PFSK-1 (cell line): ENCODE results near the gene MRPS2.

ENCODE experiments used
- FOXP2 ChIP-seq: optimal IDR thresholded peaks from 2 replicates; pipeline ENCODE3; 2011; ENCODE audit warnings: borderline replicate concordance, control low read depth, inconsistent platforms; ENCODE audit not compliant: insufficient read depth; ENCODE audit errors: extremely low read length, extremely low read depth
- POLR2AphosphoS5 ChIP-seq: IDR thresholded peaks from 2 replicates; pipeline ENCODE4 v1.6.1; 2012; ENCODE audit warnings: low read depth, mild to moderate bottlenecking, control low read depth, low read length, moderate library complexity
- REST ChIP-seq, 2 experiments: IDR thresholded peaks; 2 replicates each; pipeline versions ENCODE4 v1.6.1 to v1.8.0; 2011 to 2012; ENCODE audit warnings: low read depth in 2 of 2, low read length in 2 of 2, control low read depth in 1 of 2, inconsistent platforms in 1 of 2, mild to moderate bottlenecking in 1 of 2, moderate library complexity in 1 of 2; ENCODE audit not compliant: insufficient read depth in 1 of 2
- SIN3A ChIP-seq: IDR thresholded peaks from 2 replicates; pipeline ENCODE4 v1.6.1; 2012; ENCODE audit warnings: mild to moderate bottlenecking, low read length, moderate library complexity, borderline replicate concordance; ENCODE audit not compliant: insufficient read depth
- TAF1 ChIP-seq: IDR thresholded peaks from 2 replicates; pipeline ENCODE4 v1.6.1; 2012; ENCODE audit warnings: low read length, control low read depth, borderline replicate concordance; ENCODE audit not compliant: insufficient read depth

MRPS2 gene

GRCh38 chr9:135488013-135488330, 12.5 kb upstream of the MRPS2 start:
- TF ChIP-seq FOXP2 (no peak), REST (IDR thresholded peaks at IDR 0.05; ENCODE audit: insufficient read depth in 1 of 2, low read depth in 2 of 2, low read length in 2 of 2) (no peak), POLR2AphosphoS5 (no peak), SIN3A (no peak), TAF1 (no peak)

- TF ChIP-seq POLR2AphosphoS5 (no peak), SIN3A (no peak), FOXP2 (no peak), TAF1 (no peak), REST (IDR thresholded peaks at IDR 0.05; ENCODE audit: insufficient read depth in 1 of 2, low read depth in 2 of 2, low read length in 2 of 2) (no peak)
Observed at GRCh38 chr9:135488527-135488926, 12.0 kb upstream of the MRPS2 start.

DNA sequence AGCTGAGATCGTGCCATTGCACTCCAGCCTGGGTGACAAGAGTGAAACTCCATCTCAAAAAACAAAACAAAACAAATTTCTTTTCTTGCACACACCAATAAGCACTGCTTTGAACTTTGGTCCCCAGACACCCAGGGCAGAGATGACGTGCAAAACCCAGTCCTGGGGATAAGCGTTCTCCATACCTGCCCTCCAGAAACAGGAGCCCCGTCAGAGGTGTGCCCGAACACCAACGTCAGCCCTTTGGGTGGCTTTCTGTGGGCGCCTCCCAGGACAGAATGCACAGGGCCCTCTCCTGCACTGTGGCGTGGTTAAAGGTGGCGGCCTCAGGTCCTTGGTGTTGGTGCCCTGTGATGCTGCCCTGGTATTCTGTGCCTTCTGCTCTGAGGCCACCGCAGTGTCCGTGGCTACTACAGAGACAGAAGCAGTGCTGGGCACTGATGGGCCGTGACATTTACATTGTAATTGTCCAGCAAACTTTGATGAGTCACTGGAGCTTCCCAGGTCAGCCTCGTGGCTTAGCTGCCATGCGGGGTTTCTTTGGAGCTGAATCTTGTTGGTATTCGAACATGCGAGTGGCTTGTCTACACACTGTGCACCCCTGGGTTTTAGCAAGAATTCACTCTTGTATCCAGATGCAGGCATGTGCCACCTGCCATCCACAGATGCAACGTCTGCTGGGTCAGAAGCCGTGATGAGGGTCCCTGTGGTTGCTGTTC, 11.1 kb upstream of the MRPS2 start:
- no peak for TF ChIP-seq FOXP2
- no peak for TF ChIP-seq REST (IDR thresholded peaks at IDR 0.05; ENCODE audit: insufficient read depth in 1 of 2, low read depth in 2 of 2, low read length in 2 of 2)
- no peak for TF ChIP-seq POLR2AphosphoS5
- TF ChIP-seq TAF1, result no peak
- TF ChIP-seq SIN3A, result no peak

DNA sequence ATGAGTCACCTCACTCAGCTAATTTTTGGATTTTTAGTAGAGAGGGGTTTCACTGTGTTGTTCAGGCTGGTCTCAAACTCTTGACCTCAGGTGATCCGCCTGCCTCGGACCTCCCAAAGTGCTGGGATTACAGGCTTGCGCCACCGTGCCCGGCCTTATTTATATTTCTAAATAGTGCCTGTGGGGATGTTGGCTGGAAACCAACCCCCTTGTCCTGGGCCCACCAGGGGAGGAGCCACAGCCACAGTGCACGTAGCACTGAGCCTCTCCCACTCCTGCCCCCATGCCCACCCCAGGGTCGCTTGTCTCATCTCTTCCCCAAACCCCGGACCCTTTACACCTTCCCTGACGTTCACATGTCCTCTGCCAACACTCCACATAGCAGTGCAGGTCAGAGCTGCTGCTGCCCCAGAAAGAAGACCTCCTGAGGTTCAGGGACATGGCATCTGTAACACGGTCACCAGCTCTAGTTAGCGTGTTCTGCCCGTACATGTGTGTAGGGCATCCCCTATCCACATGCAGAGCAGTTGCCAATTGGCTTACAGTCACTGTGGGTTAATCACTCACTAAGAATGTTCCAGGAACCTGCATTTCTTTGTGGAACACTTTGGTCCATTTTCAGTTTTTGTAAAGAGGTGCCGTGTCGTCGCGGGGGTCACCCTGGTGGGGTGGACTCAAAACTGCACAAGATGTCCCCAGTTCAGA, 10.2 kb upstream of the MRPS2 start:
- TF ChIP-seq FOXP2, result no peak
- TF ChIP-seq POLR2AphosphoS5, result no peak
- no peak for TF ChIP-seq TAF1
- TF ChIP-seq REST (IDR thresholded peaks at IDR 0.05; ENCODE audit: insufficient read depth in 1 of 2, low read depth in 2 of 2, low read length in 2 of 2), result no peak
